Measurements from ENCODE around the gene TCP11L2. TPM values are rescaled to one million over a fixed set of nuclear protein-coding genes. Genes with fewer than 3 reads are reported as not detected.

TCP11L2 gene
- polyA plus RNA-seq, 3 donors, result 23.5 to 37.3 (median 35.8) TPM

DNA sequence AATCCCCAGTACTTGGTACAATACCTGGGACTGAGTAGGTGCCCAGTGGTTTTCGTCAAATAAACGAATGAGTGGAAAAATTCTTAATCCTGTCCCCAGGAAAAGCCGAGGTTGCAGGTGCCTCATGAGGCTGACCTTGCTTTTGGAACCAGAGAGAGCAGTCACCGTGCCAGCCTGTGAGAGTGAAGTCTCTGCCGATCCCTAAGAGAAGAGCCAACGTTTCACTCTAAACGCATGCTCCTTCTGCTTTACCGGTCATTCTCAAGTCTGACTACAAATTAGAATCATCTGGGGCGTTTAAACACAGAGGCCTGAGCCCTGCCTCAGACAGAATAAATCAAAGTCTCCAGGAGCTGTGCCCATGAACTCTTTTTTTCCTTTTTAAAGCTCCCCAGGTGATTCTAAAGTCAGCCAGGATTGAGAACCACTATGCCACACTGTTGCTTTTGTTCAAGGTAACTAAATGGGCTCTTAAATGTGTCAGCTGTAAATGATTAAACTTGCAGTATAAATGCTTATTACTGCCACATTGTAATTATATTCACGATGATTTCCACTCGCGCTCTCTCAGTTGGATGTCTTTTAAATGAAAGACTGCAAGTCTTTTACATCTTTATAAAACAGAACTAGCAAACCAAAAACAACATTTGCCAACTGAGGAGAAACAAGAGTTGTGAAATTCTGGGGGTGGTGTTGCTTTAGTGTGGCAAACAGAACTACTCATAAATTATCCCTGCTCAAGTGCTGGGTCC, 26.9 kb downstream of the TCP11L2 start:
- 95% methylated on average over 8 of the region's 12 CpGs for WGBS (ENCODE audit: insufficient coverage)
- no peak for DNase-seq
- H3K27ac ChIP-seq (ENCODE audit: low read depth in 1 of 2, low read length in 2 of 2), result peak overlapping the region in 1 of 2 donors; percentile 75
- H3K9ac ChIP-seq (ENCODE audit: insufficient read depth, low read length, poor library complexity, severe bottlenecking), result no peak overlapping the region
- H3K4me2 ChIP-seq (replicated peaks; ENCODE audit: extremely low read depth, low read length, poor library complexity, severe bottlenecking), result peak overlapping the region; percentile 24
- Mint-ChIP-seq H3K36me3 (peaks cover 58 to 62% of the 10 kb centered on the region in 2 donors), H3K4me3 (no peak overlapping the region), H3K9me3 (no peaks in the 10 kb centered on the region), H3K4me1 (peaks cover 55% of the 10 kb centered on the region), H3K27ac (peak overlapping the region in 5 of 7 donors; percentile 18 to 63 (median 38)), H3K27me3 (ENCODE audit: low read depth in 3 of 3) (peaks cover 0 to 2% (median 2%) of the 10 kb centered on the region in 3 donors)
- peaks cover 22 to 37% of the 10 kb centered on the region in 2 donors for H3K36me3 ChIP-seq (replicated peaks in 1 of 2; ENCODE audit: control insufficient read depth in 1 of 2, insufficient read depth in 2 of 2, low read length in 2 of 2)
- intact Hi-C loops (cut with micrococcal nuclease), result no loop called here
- H2AFZ ChIP-seq (ENCODE audit: insufficient read depth, low read depth, low read length, poor library complexity, severe bottlenecking), result no peak overlapping the region
- H3K9me3 ChIP-seq (replicated peaks in 1 of 2; ENCODE audit: control insufficient read depth in 1 of 2, insufficient read depth in 1 of 2, low read length in 2 of 2), result no peaks in the 10 kb centered on the region
- H3K4me1 ChIP-seq (ENCODE audit: control insufficient read depth in 1 of 2, insufficient read depth in 2 of 2, low read length in 2 of 2), result peaks cover 49 to 55% of the 10 kb centered on the region in 2 donors
- no peaks in the 10 kb centered on the region for H3K79me2 ChIP-seq (ENCODE audit: insufficient read depth, low read length)
- no peaks in the 10 kb centered on the region for H3K27me3 ChIP-seq (ENCODE audit: control insufficient read depth in 2 of 2, insufficient read depth in 2 of 2, low read length in 2 of 2)
- TF ChIP-seq CTCF (IDR thresholded peaks at IDR 0.05), result no peak
- H4K20me1 ChIP-seq (ENCODE audit: insufficient read depth, low read length), result no peaks in the 10 kb centered on the region
- H3K4me3 ChIP-seq (replicated peaks in 1 of 3; ENCODE audit: low read depth in 2 of 3, low read length in 3 of 3), result peak overlapping the region in 1 of 3 experiments; percentile 28

DNA sequence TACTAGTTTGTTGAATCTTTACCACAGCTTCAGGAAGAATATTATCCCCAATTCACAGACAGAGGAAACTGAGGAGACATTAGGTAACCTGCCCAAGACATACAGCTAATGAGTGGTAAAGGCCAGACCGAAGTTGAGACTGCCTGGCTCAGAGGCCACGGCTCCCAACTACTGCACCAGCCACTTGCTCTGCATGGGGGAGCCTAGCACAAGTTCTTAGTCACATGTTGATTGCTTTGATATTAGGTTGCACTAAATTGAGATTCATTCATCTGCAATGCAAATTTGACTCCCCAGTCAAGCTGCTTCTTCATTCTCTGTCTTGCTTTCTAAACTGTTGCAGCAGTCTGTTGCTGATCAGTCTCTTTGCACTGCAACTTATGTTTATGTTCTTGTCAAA, 29.1 kb downstream of the TCP11L2 start:
- Mint-ChIP-seq H3K27me3 (ENCODE audit: low read depth in 3 of 3) (peaks cover 0 to 2% (median 2%) of the 10 kb centered on the region in 3 donors), H3K4me1 (peaks cover 72% of the 10 kb centered on the region), H3K4me3 (no peak overlapping the region), H3K9me3 (no peaks in the 10 kb centered on the region), H3K36me3 (peaks cover 47 to 48% of the 10 kb centered on the region in 2 donors), H3K27ac (no peak overlapping the region)
- peaks cover 2 to 15% of the 10 kb centered on the region in 2 donors for H3K36me3 ChIP-seq (replicated peaks in 1 of 2; ENCODE audit: control insufficient read depth in 1 of 2, insufficient read depth in 2 of 2, low read length in 2 of 2)
- peaks cover 64 to 73% of the 10 kb centered on the region in 2 donors for H3K4me1 ChIP-seq (ENCODE audit: control insufficient read depth in 1 of 2, insufficient read depth in 2 of 2, low read length in 2 of 2)
- no peaks in the 10 kb centered on the region for H3K9me3 ChIP-seq (replicated peaks in 1 of 2; ENCODE audit: control insufficient read depth in 1 of 2, insufficient read depth in 1 of 2, low read length in 2 of 2)
- intact Hi-C loops (cut with micrococcal nuclease), result loop anchor here in 1 of 2 donors (10.0 kb wide), 1 partner anchor 107 kb away; no protein-coding TSS in a partner anchor
- no peak overlapping the region for H3K9ac ChIP-seq (ENCODE audit: insufficient read depth, low read length, poor library complexity, severe bottlenecking)
- no peaks in the 10 kb centered on the region for H3K79me2 ChIP-seq (ENCODE audit: insufficient read depth, low read length)
- H3K27me3 ChIP-seq (ENCODE audit: control insufficient read depth in 2 of 2, insufficient read depth in 2 of 2, low read length in 2 of 2), result no peaks in the 10 kb centered on the region
- TF ChIP-seq CTCF (IDR thresholded peaks at IDR 0.05), result no peak
- no peak overlapping the region for H3K4me3 ChIP-seq (replicated peaks in 1 of 3; ENCODE audit: low read depth in 2 of 3, low read length in 3 of 3)
- no peaks in the 10 kb centered on the region for H4K20me1 ChIP-seq (ENCODE audit: insufficient read depth, low read length)
- H3K4me2 ChIP-seq (replicated peaks; ENCODE audit: extremely low read depth, low read length, poor library complexity, severe bottlenecking), result no peak overlapping the region
- H2AFZ ChIP-seq (ENCODE audit: insufficient read depth, low read depth, low read length, poor library complexity, severe bottlenecking), result no peak overlapping the region
- no peak overlapping the region for H3K27ac ChIP-seq (ENCODE audit: low read depth in 1 of 2, low read length in 2 of 2)
- no peak for DNase-seq
- WGBS (ENCODE audit: insufficient coverage), result 100% methylated on average over 1 of the region's 2 CpGs

Measured in CD14-positive monocyte (primary cell).